HepG2 (cell line): ENCODE measurements around the gene PPP4C. TPM values are rescaled to one million over a fixed set of nuclear protein-coding genes. Genes with fewer than 3 reads are reported as not detected.

Experiments
- ATAC-seq: fragments of 200-7000 bp; cut with Tn5 transposase; 3 replicates; pipeline ENCODE4 v1.9.1; 2020; ENCODE audit warnings: mild to moderate bottlenecking, moderate library complexity
- BruUV-seq: library from RNA; stranded (reverse); fragments of 400-500 nt; replicated peaks from 2 replicates; lab custom pipeline; 2021; lab: Mats Ljungman, UMichigan
- CTCF ChIA-PET: fragments of 300-600 bp; formaldehyde crosslinking; extraction: SDS; loops from one replicate; lab custom pipeline; 2021; ENCODE audit warnings: low total read pairs, inconsistent platforms, low intra/inter-chr PET ratio; lab: Yijun Ruan, JAX
- POLR2A ChIA-PET: fragments of 350-600 bp; sonication (Branson Sonifier 250); formaldehyde crosslinking; loops from one replicate; lab custom pipeline; 2020; ENCODE audit warnings: antibody characterized with exemption, inconsistent platforms; lab: Yijun Ruan, JAX
- DNase-seq: peaks from one replicate; pipeline ENCODE4 v3.0.0-alpha.2; 2015; ENCODE audit warnings: low spot score
- FAIRE-seq: peaks from 3 replicates; lab custom pipeline; 2011; peaks lifted over from hg19 to GRCh38; lab: Jason Lieb, UNC
- H2AFZ ChIP-seq: one replicate; pipeline ENCODE4 v1.6.1; 2011; ENCODE audit warnings: low read length, inconsistent platforms
- H3K27ac ChIP-seq: fragments of 300-600 bp; 3 replicates; pipeline ENCODE4 v1.8.0; 2011; ENCODE audit warnings: mixed run types, mild to moderate bottlenecking, mixed read lengths, low read length, inconsistent platforms; ENCODE audit not compliant: insufficient read depth; ENCODE audit errors: extremely low read length
- H3K27me3 ChIP-seq, 2 experiments: fragments of 200-600 bp in 1 of 2; 2 replicates in 1 of 2; 3 replicates in 1 of 2; pipeline versions ENCODE4 v1.6.0 to v1.8.0; 2011; ENCODE audit warnings: low read length in 2 of 2, mild to moderate bottlenecking in 2 of 2, moderate library complexity in 2 of 2, inconsistent platforms in 1 of 2; ENCODE audit not compliant: insufficient read depth in 2 of 2, control insufficient read depth in 1 of 2
- H3K36me3 ChIP-seq, 2 experiments: fragments of 200-600 bp in 1 of 2; replicated peaks in 1 of 2; 2 replicates in 1 of 2; 3 replicates in 1 of 2; pipeline versions ENCODE4 v1.5.1 to v1.8.0; 2011; ENCODE audit warnings: low read length in 2 of 2, inconsistent platforms in 1 of 2; ENCODE audit not compliant: insufficient read depth in 2 of 2, control insufficient read depth in 1 of 2
- H3K4me1 ChIP-seq: 2 replicates; pipeline ENCODE4 v1.5.1; 2012; ENCODE audit warnings: low read length, inconsistent platforms; ENCODE audit not compliant: insufficient read depth
- H3K4me2 ChIP-seq: 2 replicates; pipeline ENCODE4 v1.6.0; 2011; ENCODE audit warnings: low read depth, low read length, inconsistent platforms
- H3K4me3 ChIP-seq, 3 experiments: fragments of 200-600 bp in 1 of 3; sonication (generic), shearing (Covaris generic) in 1 of 3; replicated peaks in 1 of 3; 2 replicates each; pipeline ENCODE4 v1.5.1; 2011 to 2016; ENCODE audit warnings: low read length in 3 of 3, inconsistent platforms in 2 of 3, low read depth in 2 of 3, mild to moderate bottlenecking in 2 of 3, control low read depth in 1 of 3, mixed read lengths in 1 of 3; ENCODE audit not compliant: insufficient read depth in 1 of 3
- H3K79me2 ChIP-seq: one replicate; pipeline ENCODE4 v1.6.1; 2011; ENCODE audit warnings: low read length, inconsistent platforms; ENCODE audit not compliant: insufficient read depth
- H3K9ac ChIP-seq: 2 replicates; pipeline ENCODE4 v1.6.0; 2011; ENCODE audit warnings: mild to moderate bottlenecking, low read depth, low read length, inconsistent platforms; ENCODE audit not compliant: insufficient read depth
- H3K9me3 ChIP-seq: 2 replicates; pipeline ENCODE4 v1.5.1; 2012; ENCODE audit warnings: mild to moderate bottlenecking, low read length
- H4K20me1 ChIP-seq: 2 replicates; pipeline ENCODE4 v1.6.0; 2011; ENCODE audit warnings: inconsistent platforms, mild to moderate bottlenecking, low read length, moderate library complexity; ENCODE audit not compliant: insufficient read depth
- ARHGAP35 ChIP-seq: sonication (generic); formaldehyde crosslinking; IDR thresholded peaks from 2 replicates; pipeline ENCODE4 v1.9.0; 2022; ENCODE audit warnings: mild to moderate bottlenecking, inconsistent platforms, moderate library complexity, missing genetic modification reagents, borderline replicate concordance
- FLYWCH1 ChIP-seq: sonication (generic); formaldehyde crosslinking; IDR thresholded peaks from 2 replicates; pipeline ENCODE4 v1.8.1; 2023; ENCODE audit warnings: mild to moderate bottlenecking, missing genetic modification reagents
- HMG20A ChIP-seq: IDR thresholded peaks from 2 replicates; pipeline ENCODE4 v1.6.1; 2016; ENCODE audit warnings: borderline replicate concordance
- HMGXB3 ChIP-seq: sonication (generic); formaldehyde crosslinking; IDR thresholded peaks from 2 replicates; pipeline ENCODE4 v1.4.0; 2020; ENCODE audit warnings: missing genetic modification reagents, borderline replicate concordance
- MTA3 ChIP-seq: sonication (generic); formaldehyde crosslinking; IDR thresholded peaks from 2 replicates; pipeline ENCODE4 v1.4.0; 2020; ENCODE audit warnings: missing genetic modification reagents
- PITX1 ChIP-seq: sonication (generic); formaldehyde crosslinking; IDR thresholded peaks from 2 replicates; pipeline ENCODE4 v1.5.1; 2020; ENCODE audit warnings: mild to moderate bottlenecking, missing genetic modification reagents
- RFX1 ChIP-seq: fragments of 450-650 bp; IDR thresholded peaks from 2 replicates; pipeline ENCODE4 v1.6.1; 2017
- STAG1 ChIP-seq: sonication (generic); formaldehyde crosslinking; IDR thresholded peaks from 2 replicates; pipeline ENCODE4 v1.4.0; 2020; ENCODE audit warnings: missing genetic modification reagents
- ZFP62 ChIP-seq: sonication (generic); formaldehyde crosslinking; IDR thresholded peaks from 2 replicates; pipeline ENCODE4 v1.4.0; 2020; ENCODE audit warnings: missing genetic modification reagents
- ZNF101 ChIP-seq: sonication (generic); formaldehyde crosslinking; IDR thresholded peaks from 2 replicates; pipeline ENCODE4 v1.4.0; 2020; ENCODE audit warnings: mild to moderate bottlenecking, low read depth, missing genetic modification reagents, borderline replicate concordance
- ZNF124 ChIP-seq: sonication (generic); formaldehyde crosslinking; IDR thresholded peaks from 2 replicates; pipeline ENCODE4 v1.4.0; 2020; ENCODE audit warnings: missing genetic modification reagents
- ZNF264 ChIP-seq: sonication (generic); formaldehyde crosslinking; IDR thresholded peaks from 2 replicates; pipeline ENCODE4 v1.4.0; 2020; ENCODE audit warnings: missing genetic modification reagents
- ZNF567 ChIP-seq: sonication (generic); formaldehyde crosslinking; IDR thresholded peaks from 2 replicates; pipeline ENCODE4 v1.8.1; 2023; ENCODE audit warnings: mild to moderate bottlenecking, missing genetic modification reagents, borderline replicate concordance
- ZNF652 ChIP-seq: IDR thresholded peaks from 2 replicates; pipeline ENCODE4 v1.6.1; 2016; ENCODE audit warnings: low read depth, borderline replicate concordance
- ZNF784 ChIP-seq: sonication (generic); formaldehyde crosslinking; IDR thresholded peaks from 2 replicates; pipeline ENCODE4 v1.5.1; 2020; ENCODE audit warnings: missing genetic modification reagents, mild to moderate bottlenecking, borderline replicate concordance
- ZNF839 ChIP-seq: sonication (generic); formaldehyde crosslinking; IDR thresholded peaks from 2 replicates; pipeline ENCODE4 v1.4.0; 2020; ENCODE audit warnings: missing genetic modification reagents, mild to moderate bottlenecking, borderline replicate concordance
- WGBS: methylation state at CpG from one replicate; pipeline ENCODE4 v1.1.6; 2017; ENCODE audit warnings: low lambda C conversion rate; 5-methylcytosine and 5-hydroxymethylcytosine counted together
- in situ Hi-C: cut with HindIII; loops from 2 replicates; pipeline ENCODE4 v1.10.0; 2017; ENCODE audit warnings: low pct_unique_long_range_greater_than_20kb; ENCODE audit not compliant: extremely low pct_ligation_motif_present
- intact Hi-C: fragments of 100-400 bp; cut with micrococcal nuclease; formaldehyde crosslinking; loops from one replicate; pipeline ENCODE4 v1.10.0; 2022; ENCODE audit not compliant: unreplicated experiment
- polyA plus RNA-seq, 8 experiments: library from polyadenylated mRNA; depleted of rRNA in 3 of 8; stranded (reverse) in 7 of 8; unstranded in 1 of 8; fragments of >200 nt; fragmentation: Illumina TruSeq in 4 of 8; extraction: Trizol in 4 of 8; gene quantifications; 2 replicates each; pipeline versions ENCODE4 v1.2.1 to v1.2.3, GENCODE V29; 2011 to 2016; ENCODE audit warnings: low read depth in 4 of 8, missing spikeins in 1 of 8, mixed read lengths in 1 of 8; ENCODE audit not compliant: insufficient read depth in 1 of 8
- total RNA-seq, 5 experiments: library from RNA; depleted of rRNA; stranded (reverse); fragments of >200 nt; fragmentation: Illumina TruSeq; extraction: Trizol; gene quantifications; 2 replicates each; pipeline ENCODE4 v1.2.3, GENCODE V29; 2016; ENCODE audit warnings: low read depth in 1 of 5
- TF ChIP-seq, protein P1 (sequence below): sonication (generic); formaldehyde crosslinking; conservative IDR thresholded peaks from 2 replicates; pipeline ENCODE4 v1.8.0; 2022; ENCODE audit warnings: mild to moderate bottlenecking, moderate library complexity, missing genetic modification reagents

The PPP4C gene
- total and polyA plus RNA-seq, 2 of the 13 experiments (the other 11 are each of a cell fraction or from before 2014, with no cell fraction given): 176 to 220 TPM

- intact Hi-C loops: no loop called here
- Histone ChIP-seq H3K36me3 (peaks cover 31 to 57% of the 10 kb centered on the region in 2 experiments), H4K20me1 (peaks cover 14% of the 10 kb centered on the region), H3K9me3 (no peaks in the 10 kb centered on the region), H3K4me1 (peaks cover 68% of the 10 kb centered on the region), H3K27me3 (no peaks in the 10 kb centered on the region; a peak in 1 of 5 replicates), H3K79me2 (peaks cover 51% of the 10 kb centered on the region), H3K4me3 (no peak overlapping the region), H2AFZ (no peak overlapping the region), H3K27ac (no peak overlapping the region), H3K9ac (no peak overlapping the region; the same call in 1 of the 2 replicates), H3K4me2 (no peak overlapping the region)
- in situ Hi-C loops: loop anchor here (25.0 kb wide), 1 partner anchor 558 kb away; no protein-coding TSS in a partner anchor
- no peak for DNase-seq
- BruUV-seq: no TSS peak
- CTCF ChIA-PET: no interaction called here
- TF ChIP-seq ZNF264 (no peak), ZFP62 (CRISPR knock-in tag) (no peak), ZNF652 (no peak), STAG1 (CRISPR knock-in tag) (no peak), HMGXB3 (CRISPR knock-in tag) (no peak), FLYWCH1 (no peak), ZNF567 (CRISPR knock-in tag) (no peak), HMG20A (CRISPR knock-in tag) (no peak), PITX1 (no peak), ZNF784 (CRISPR knock-in tag) (no peak), ARHGAP35 (CRISPR knock-in tag) (no peak), MTA3 (no peak), ZNF124 (no peak), ZNF101 (CRISPR knock-in tag) (no peak), RFX1 (no peak), ZNF839 (CRISPR knock-in tag) (no peak)
- TF ChIP-seq, protein P1, sequence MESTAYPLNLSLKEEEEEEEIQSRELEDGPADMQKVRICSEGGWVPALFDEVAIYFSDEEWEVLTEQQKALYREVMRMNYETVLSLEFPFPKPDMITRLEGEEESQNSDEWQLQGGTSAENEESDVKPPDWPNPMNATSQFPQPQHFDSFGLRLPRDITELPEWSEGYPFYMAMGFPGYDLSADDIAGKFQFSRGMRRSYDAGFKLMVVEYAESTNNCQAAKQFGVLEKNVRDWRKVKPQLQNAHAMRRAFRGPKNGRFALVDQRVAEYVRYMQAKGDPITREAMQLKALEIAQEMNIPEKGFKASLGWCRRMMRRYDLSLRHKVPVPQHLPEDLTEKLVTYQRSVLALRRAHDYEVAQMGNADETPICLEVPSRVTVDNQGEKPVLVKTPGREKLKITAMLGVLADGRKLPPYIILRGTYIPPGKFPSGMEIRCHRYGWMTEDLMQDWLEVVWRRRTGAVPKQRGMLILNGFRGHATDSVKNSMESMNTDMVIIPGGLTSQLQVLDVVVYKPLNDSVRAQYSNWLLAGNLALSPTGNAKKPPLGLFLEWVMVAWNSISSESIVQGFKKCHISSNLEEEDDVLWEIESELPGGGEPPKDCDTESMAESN (CRISPR knock-in tag): no peak
- WGBS: 92% methylated on average over 7 of the region's 7 CpGs
- POLR2A ChIA-PET: interaction anchor here (0.9 to 4.4 kb wide), 3 partner anchors 9 to 15 kb away, joined by 3 to 28 read pairs (median 14); partner anchors contain the start of genes ALDOA and TBX6
- no peak for FAIRE-seq
- ATAC-seq: no peak
These were observed 3.7 kb downstream of the PPP4C start for GRCh38 chr16:30079480-30079879.
